Measurements from ENCODE around the gene ZNF565.
A peak's percentile ranks its signal among the peaks of the same experiment; 100 is the strongest.
"Not testable (repeated sequence)": the region's sequence is repeated elsewhere in the genome, so short reads cannot be mapped to it uniquely, and the experiment has no call there.

Gene ZNF565

GRCh38 chr19:36149673-36150406 is 64.6 kb downstream of the ZNF565 start:
- DNase-seq: no peak

GRCh38 chr19:36144624-36145023 is 69.8 kb downstream of the ZNF565 start:
- no peak for DNase-seq

- DNase-seq: no peak
Observed at GRCh38 chr19:36142496-36142895, 72.0 kb downstream of the ZNF565 start.

GRCh38 chr19:36142046-36142445 is 72.4 kb downstream of the ZNF565 start:
- DNase-seq: no peak

GRCh38 chr19:36141039-36141927 is 73.2 kb downstream of the ZNF565 start:
- peak; percentile 14 for DNase-seq

- peak; percentile 29 for DNase-seq
Observed at GRCh38 chr19:36140304-36141038, 74.0 kb downstream of the ZNF565 start.

- DNase-seq: peak; percentile 89
Observed at GRCh38 chr19:36139473-36140303, 74.8 kb downstream of the ZNF565 start, which contains the start of gene CAPNS1. CAPNS1 (plus strand) TSS chr19:36140066; CDS start chr19:36141012, 946 bp downstream.

- no peak for DNase-seq
Observed at GRCh38 chr19:36139120-36139472, 75.4 kb downstream of the ZNF565 start.

- no peak for DNase-seq
Observed at GRCh38 chr19:36136964-36137686, 77.3 kb downstream of the ZNF565 start.

- not testable (repeated sequence) for DNase-seq
Observed at GRCh38 chr19:36134867-36135266, 79.6 kb downstream of the ZNF565 start.

Measured in KG1 (cell line).